Left colon (tissue), 2 donors: ENCODE results near the gene CCL24. TPM values are rescaled to one million over a fixed set of nuclear protein-coding genes. Genes with fewer than 3 reads are reported as not detected.
"Not testable (repeated sequence)": the region's sequence is repeated elsewhere in the genome, so short reads cannot be mapped to it uniquely, and the experiment has no call there.

Source experiments
- ATAC-seq: fragments of 200-7000 bp; cut with Tn5 transposase; one replicate; pipeline ENCODE4 v1.9.1; 2020; ENCODE audit warnings: mild to moderate bottlenecking, moderate library complexity
- DNase-seq, 2 donors: peaks; one replicate each; pipeline ENCODE4 v3.0.0-alpha.2; 2020
- intact Hi-C, 2 donors: fragments of 100-400 bp; cut with DNase I in 1 of 2; cut with micrococcal nuclease in 1 of 2; formaldehyde crosslinking; loops; one replicate each; pipeline versions ENCODE4 v1.11.2 to v1.14.0; 2022; cut with DNase I, micrococcal nuclease
- total RNA-seq, 2 donors: library from RNA; stranded (reverse); fragmentation: NEBNext Ultra II Directional; extraction: Animal tissue kit (Norgen Biotek cat#: 25700); gene quantifications; one replicate each; pipeline ENCODE4 v1.2.1, GENCODE V29; 2021
- donor health status: DM: no; HTN: no; CAD: no.
- donor health status: DM: yes; HTN: yes; CAD: no.

Gene CCL24
- total RNA-seq, 2 donors from 2014 or later: 7.4 to 21.7 TPM

- intact Hi-C loops: no loop called here
- DNase-seq (peak; percentile 18 to 47), ATAC-seq (no peak)
These were observed 17.7 kb downstream of the CCL24 start for GRCh38 chr7:75795831-75796285.

GRCh38 chr7:75793676-75794075 is 19.9 kb downstream of the CCL24 start:
- intact Hi-C loops: no loop called here
- no peak for DNase-seq
- ATAC-seq: no peak

- DNase-seq, ATAC-seq, intact Hi-C loops: not testable (repeated sequence)
These were observed 21.0 kb downstream of the CCL24 start for GRCh38 chr7:75792567-75792966.

GRCh38 chr7:75789361-75789924 is 24.2 kb downstream of the CCL24 start:
- ATAC-seq (no peak), DNase-seq (no peak)
- intact Hi-C loops: no loop called here

- ATAC-seq, DNase-seq, intact Hi-C loops: not testable (repeated sequence)
These were observed 25.3 kb downstream of the CCL24 start for GRCh38 chr7:75788154-75788847.

GRCh38 chr7:75783058-75783457 is 30.5 kb downstream of the CCL24 start:
- ATAC-seq, DNase-seq, intact Hi-C loops: not testable (repeated sequence)

GRCh38 chr7:75780647-75781273 is 32.8 kb downstream of the CCL24 start:
- DNase-seq: peak; percentile 34 to 55
- intact Hi-C loops, ATAC-seq: not testable (repeated sequence)

GRCh38 chr7:75779516-75779915 is 34.1 kb downstream of the CCL24 start:
- ATAC-seq, DNase-seq, intact Hi-C loops: not testable (repeated sequence)

GRCh38 chr7:75779035-75779434 is 34.6 kb downstream of the CCL24 start:
- ATAC-seq, intact Hi-C loops, DNase-seq: not testable (repeated sequence)

- ATAC-seq (peak; percentile 67), DNase-seq (no peak)
- intact Hi-C loops: no loop called here
These were observed 37.2 kb downstream of the CCL24 start for GRCh38 chr7:75776295-75776971.

GRCh38 chr7:75773958-75774357 is 39.6 kb downstream of the CCL24 start:
- intact Hi-C loops, ATAC-seq, DNase-seq: not testable (repeated sequence)

GRCh38 chr7:75772081-75773077 is 41.2 kb downstream of the CCL24 start, which contains the start of gene CCL26:
Gene CCL26 (minus strand): TSS chr7:75772211. CDS start chr7:75772176, 35 bp downstream.
- ATAC-seq: peak; percentile 26
- intact Hi-C loops: no loop called here
- peak in 1 of 2 donors; percentile 38 for DNase-seq

GRCh38 chr7:75771224-75771623 is 42.4 kb downstream of the CCL24 start:
- intact Hi-C loops: no loop called here
- DNase-seq (no peak), ATAC-seq (no peak)

GRCh38 chr7:75762350-75762917 is 51.2 kb downstream of the CCL24 start:
- DNase-seq (no peak), ATAC-seq (peak; percentile 90)
- intact Hi-C loops: no loop called here

GRCh38 chr7:75761801-75762200 is 51.8 kb downstream of the CCL24 start:
- intact Hi-C loops, DNase-seq, ATAC-seq: not testable (repeated sequence)
